IPS-18a (cell line): ENCODE data around the gene LEUTX.

Experiments
- H3K27ac ChIP-seq: one replicate; pipeline ENCODE4 v1.5.1; 2013; ENCODE audit warnings: low read length
- H3K27me3 ChIP-seq: one replicate; pipeline ENCODE4 v1.6.1; 2013; ENCODE audit warnings: mild to moderate bottlenecking, low read length; ENCODE audit not compliant: control insufficient read depth, insufficient read depth
- H3K36me3 ChIP-seq: one replicate; pipeline ENCODE4 v1.6.1; 2013; ENCODE audit warnings: low read depth, low read length; ENCODE audit not compliant: control insufficient read depth
- H3K4me1 ChIP-seq: one replicate; pipeline ENCODE4 v1.6.1; 2013; ENCODE audit warnings: low read depth, low read length; ENCODE audit not compliant: control insufficient read depth
- H3K4me3 ChIP-seq: one replicate; pipeline ENCODE4 v1.5.1; 2013; ENCODE audit warnings: low read length
- H3K9ac ChIP-seq: one replicate; pipeline ENCODE4 v1.6.1; 2013; ENCODE audit warnings: mild to moderate bottlenecking, low read length, moderate library complexity
- H3K9me3 ChIP-seq: one replicate; pipeline ENCODE4 v1.6.1; 2013; ENCODE audit warnings: low read depth, low read length; ENCODE audit not compliant: control insufficient read depth

The LEUTX gene

GRCh38 chr19:39778763-39779162 is at the start of gene LEUTX:
LEUTX (plus strand) TSS chr19:39778854; CDS start chr19:39778921, 67 bp downstream.
- Histone ChIP-seq H3K36me3 (no peaks in the 10 kb centered on the region), H3K4me3 (no peak within 1 kb of the TSS), H3K9me3 (no peaks in the 10 kb centered on the region), H3K27me3 (no peaks in the 10 kb centered on the region), H3K27ac (no peak within 1 kb of the TSS), H3K9ac (no peak within 1 kb of the TSS), H3K4me1 (no peaks in the 10 kb centered on the region)

GRCh38 chr19:39729594-39729993 is 49.1 kb upstream of the LEUTX start:
- Histone ChIP-seq H3K27ac (no peak overlapping the region), H3K27me3 (no peaks in the 10 kb centered on the region), H3K9me3 (no peaks in the 10 kb centered on the region), H3K4me1 (no peaks in the 10 kb centered on the region), H3K9ac (no peak overlapping the region), H3K36me3 (no peaks in the 10 kb centered on the region), H3K4me3 (no peak overlapping the region)

GRCh38 chr19:39731685-39732084 is 47.0 kb upstream of the LEUTX start:
- H3K9me3 ChIP-seq: no peaks in the 10 kb centered on the region
- H3K4me1 ChIP-seq: no peaks in the 10 kb centered on the region
- H3K36me3 ChIP-seq: no peaks in the 10 kb centered on the region
- no peak overlapping the region for H3K27ac ChIP-seq
- no peak overlapping the region for H3K9ac ChIP-seq
- no peak overlapping the region for H3K4me3 ChIP-seq
- no peaks in the 10 kb centered on the region for H3K27me3 ChIP-seq

- no peak overlapping the region for H3K27ac ChIP-seq
- no peaks in the 10 kb centered on the region for H3K27me3 ChIP-seq
- H3K36me3 ChIP-seq: no peaks in the 10 kb centered on the region
- no peaks in the 10 kb centered on the region for H3K4me1 ChIP-seq
- no peak overlapping the region for H3K9ac ChIP-seq
- H3K9me3 ChIP-seq: no peaks in the 10 kb centered on the region
- H3K4me3 ChIP-seq: no peak overlapping the region
Measured at GRCh38 chr19:39733841-39734240, 44.8 kb upstream of the LEUTX start.

GRCh38 chr19:39735688-39736087 is 43.0 kb upstream of the LEUTX start:
- no peak overlapping the region for H3K4me3 ChIP-seq
- no peaks in the 10 kb centered on the region for H3K27me3 ChIP-seq
- H3K9me3 ChIP-seq: no peaks in the 10 kb centered on the region
- no peak overlapping the region for H3K9ac ChIP-seq
- H3K27ac ChIP-seq: no peak overlapping the region
- no peaks in the 10 kb centered on the region for H3K36me3 ChIP-seq
- no peaks in the 10 kb centered on the region for H3K4me1 ChIP-seq

GRCh38 chr19:39736088-39736487 is 42.6 kb upstream of the LEUTX start:
- Histone ChIP-seq H3K9ac (no peak overlapping the region), H3K27me3 (no peaks in the 10 kb centered on the region), H3K4me1 (no peaks in the 10 kb centered on the region), H3K27ac (no peak overlapping the region), H3K9me3 (no peaks in the 10 kb centered on the region), H3K36me3 (no peaks in the 10 kb centered on the region), H3K4me3 (no peak overlapping the region)

GRCh38 chr19:39737351-39737750 is 41.3 kb upstream of the LEUTX start:
- Histone ChIP-seq H3K27me3 (no peaks in the 10 kb centered on the region), H3K4me3 (no peak overlapping the region)

GRCh38 chr19:39737891-39738290 is 40.8 kb upstream of the LEUTX start, which contains the start of gene CLC:
CLC (minus strand) TSS chr19:39738029; CDS start chr19:39737952, 77 bp downstream.
- H3K4me1 ChIP-seq: no peaks in the 10 kb centered on the region
- H3K9ac ChIP-seq: no peak within 1 kb of the TSS
- no peak within 1 kb of the TSS for H3K27ac ChIP-seq
- no peaks in the 10 kb centered on the region for H3K36me3 ChIP-seq
- H3K4me3 ChIP-seq: no peak within 1 kb of the TSS
- H3K9me3 ChIP-seq: no peaks in the 10 kb centered on the region
- H3K27me3 ChIP-seq: no peaks in the 10 kb centered on the region

More at GRCh38 chr19:39737351-39737750, 41.3 kb upstream of the LEUTX start:
- Histone ChIP-seq H3K36me3 (no peaks in the 10 kb centered on the region), H3K27ac (no peak overlapping the region), H3K9ac (no peak overlapping the region), H3K9me3 (no peaks in the 10 kb centered on the region), H3K4me1 (no peaks in the 10 kb centered on the region)

- H3K4me3 ChIP-seq: no peak overlapping the region
- no peak overlapping the region for H3K27ac ChIP-seq
- no peaks in the 10 kb centered on the region for H3K4me1 ChIP-seq
- no peak overlapping the region for H3K9ac ChIP-seq
- H3K9me3 ChIP-seq: no peaks in the 10 kb centered on the region
- H3K27me3 ChIP-seq: no peaks in the 10 kb centered on the region
- H3K36me3 ChIP-seq: no peaks in the 10 kb centered on the region
Measured at GRCh38 chr19:39738814-39739213, 39.8 kb upstream of the LEUTX start.

GRCh38 chr19:39740395-39740794 is 38.3 kb upstream of the LEUTX start:
- Histone ChIP-seq H3K9ac (no peak overlapping the region), H3K4me3 (no peak overlapping the region), H3K27ac (no peak overlapping the region), H3K4me1 (no peaks in the 10 kb centered on the region), H3K9me3 (no peaks in the 10 kb centered on the region), H3K36me3 (no peaks in the 10 kb centered on the region), H3K27me3 (no peaks in the 10 kb centered on the region)

GRCh38 chr19:39745643-39746042 is 33.0 kb upstream of the LEUTX start:
- Histone ChIP-seq H3K36me3 (no peaks in the 10 kb centered on the region), H3K4me1 (no peaks in the 10 kb centered on the region), H3K27me3 (no peaks in the 10 kb centered on the region), H3K27ac (no peak overlapping the region), H3K4me3 (no peak overlapping the region), H3K9ac (no peak overlapping the region), H3K9me3 (no peaks in the 10 kb centered on the region)

- H3K36me3 ChIP-seq: no peaks in the 10 kb centered on the region
- H3K4me3 ChIP-seq: no peak overlapping the region
- no peak overlapping the region for H3K27ac ChIP-seq
- H3K27me3 ChIP-seq: no peaks in the 10 kb centered on the region
- no peaks in the 10 kb centered on the region for H3K9me3 ChIP-seq
- no peak overlapping the region for H3K9ac ChIP-seq
- no peaks in the 10 kb centered on the region for H3K4me1 ChIP-seq
Measured at GRCh38 chr19:39746836-39747529, 31.7 kb upstream of the LEUTX start.
